ENCODE measurements around the gene RTP5. TPM values are rescaled to one million over a fixed set of nuclear protein-coding genes. Genes with fewer than 3 reads are reported as not detected.

RTP5 gene
- total RNA-seq, 1 experiment from 2014 or later = not detected

DNA sequence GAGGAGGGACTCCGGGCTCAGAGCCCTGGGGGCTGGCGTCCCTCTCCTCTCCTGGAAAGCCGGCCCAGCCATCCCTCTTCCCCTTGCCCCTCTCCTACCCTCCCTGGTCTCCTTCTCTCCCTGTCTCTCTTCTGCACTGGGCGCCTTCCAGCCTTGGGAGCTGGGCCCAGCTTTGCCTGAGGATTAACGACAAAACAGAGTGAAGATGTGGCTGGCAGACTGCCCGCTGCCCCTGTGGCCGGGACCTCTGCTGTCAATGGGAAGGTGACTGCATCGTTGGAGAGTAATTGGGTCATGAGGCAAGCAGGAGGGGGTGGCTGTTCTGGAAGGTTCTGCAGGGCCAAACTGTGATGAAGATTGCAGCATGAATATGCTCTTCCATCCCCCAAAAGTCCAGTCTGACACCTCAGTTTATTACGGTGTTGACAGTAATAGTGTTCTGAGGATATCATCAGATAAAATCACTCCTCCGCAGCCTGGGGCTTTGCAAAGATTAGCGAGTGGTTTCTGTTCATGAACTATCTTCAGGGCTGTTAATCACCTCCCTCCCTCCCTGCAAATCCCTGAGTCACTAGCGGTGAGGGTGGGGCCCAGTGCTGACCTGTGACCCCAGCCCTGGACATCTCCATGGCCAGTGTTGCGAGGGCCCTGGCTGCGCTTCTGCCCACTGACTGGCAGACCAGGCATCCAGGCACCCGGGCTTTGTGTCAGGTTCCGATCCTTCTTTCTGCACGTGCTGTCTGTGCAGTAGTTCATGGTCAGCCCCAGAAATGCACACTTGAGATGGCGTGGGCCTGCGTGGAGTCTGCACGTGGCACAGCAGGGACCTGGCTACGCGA lies 23.0 kb downstream of the RTP5 start:
- H3K14ac ChIP-seq (ENCODE audit: insufficient read depth, low read length) = no peak overlapping the region
- Mint-ChIP-seq H3K4me1 (peaks cover 18 to 31% of the 10 kb centered on the region in 2 experiments), H3K27ac (0 out of 7 replicates have a peak overlapping the region, but pooled peaks of 1 of the 3 experiments have one; percentile 63), H3K27me3 (ENCODE audit: low read depth) (no peaks in the 10 kb centered on the region; the same call in 1 of the 2 replicates), H3K36me3 (ENCODE audit: insufficient read depth in 1 of 3, low read depth in 3 of 3) (peaks cover 3 to 15% (median 6%) of the 10 kb centered on the region in 3 experiments; a peak in 6 of 7 replicates), H3K4me3 (no peak overlapping the region), H3K9me3 (peaks cover 11 to 14% of the 10 kb centered on the region in 2 experiments)
- peaks cover 4% of the 10 kb centered on the region for H3K23me2 ChIP-seq (ENCODE audit: insufficient read length, low read depth, low read length, poor library complexity, severe bottlenecking)
- H4K20me1 ChIP-seq (ENCODE audit: control insufficient read depth, insufficient read depth, insufficient read length) = no peaks in the 10 kb centered on the region
- no peak overlapping the region for H2AFZ ChIP-seq (ENCODE audit: low read length)
- H4K5ac ChIP-seq (ENCODE audit: insufficient read length, low read depth, low read length) = no peak overlapping the region
- no peak overlapping the region for H4K91ac ChIP-seq (ENCODE audit: insufficient read length, low read depth, low read length)
- no peaks in the 10 kb centered on the region; the same call in 1 of the 2 replicates for H3K4me1 ChIP-seq (ENCODE audit: insufficient read depth, low read length)
- H3K9me3 ChIP-seq (ENCODE audit: control insufficient read depth, low read depth, low read length) = no peaks in the 10 kb centered on the region
- H4K8ac ChIP-seq (replicated peaks; ENCODE audit: insufficient read length, low read depth, low read length) = no peak overlapping the region
- WGBS (ENCODE audit: extremely low coverage, insufficient read length, low lambda C conversion rate) = no CpG with 5 or more reads among the region's 22 CpGs
- H3K18ac ChIP-seq (ENCODE audit: insufficient read length, low read depth, low read length) = no peak overlapping the region
- no peak overlapping the region for H3K4ac ChIP-seq (ENCODE audit: low read depth, low read length)
- H3K4me2 ChIP-seq (ENCODE audit: insufficient read depth, insufficient read length, low read length) = no peak overlapping the region
- no peak overlapping the region for H3K56ac ChIP-seq (ENCODE audit: insufficient read length, low read depth, low read length)
- H3K27me3 ChIP-seq (ENCODE audit: insufficient read depth, low read length) = no peaks in the 10 kb centered on the region
- no peaks in the 10 kb centered on the region for H3K79me2 ChIP-seq (ENCODE audit: insufficient read depth, low read length)
- no peak overlapping the region for H3K23ac ChIP-seq (ENCODE audit: insufficient read length, low read depth, low read length)
- no peak overlapping the region for H3T11ph ChIP-seq (ENCODE audit: low read length)
- TF ChIP-seq, protein P1, sequence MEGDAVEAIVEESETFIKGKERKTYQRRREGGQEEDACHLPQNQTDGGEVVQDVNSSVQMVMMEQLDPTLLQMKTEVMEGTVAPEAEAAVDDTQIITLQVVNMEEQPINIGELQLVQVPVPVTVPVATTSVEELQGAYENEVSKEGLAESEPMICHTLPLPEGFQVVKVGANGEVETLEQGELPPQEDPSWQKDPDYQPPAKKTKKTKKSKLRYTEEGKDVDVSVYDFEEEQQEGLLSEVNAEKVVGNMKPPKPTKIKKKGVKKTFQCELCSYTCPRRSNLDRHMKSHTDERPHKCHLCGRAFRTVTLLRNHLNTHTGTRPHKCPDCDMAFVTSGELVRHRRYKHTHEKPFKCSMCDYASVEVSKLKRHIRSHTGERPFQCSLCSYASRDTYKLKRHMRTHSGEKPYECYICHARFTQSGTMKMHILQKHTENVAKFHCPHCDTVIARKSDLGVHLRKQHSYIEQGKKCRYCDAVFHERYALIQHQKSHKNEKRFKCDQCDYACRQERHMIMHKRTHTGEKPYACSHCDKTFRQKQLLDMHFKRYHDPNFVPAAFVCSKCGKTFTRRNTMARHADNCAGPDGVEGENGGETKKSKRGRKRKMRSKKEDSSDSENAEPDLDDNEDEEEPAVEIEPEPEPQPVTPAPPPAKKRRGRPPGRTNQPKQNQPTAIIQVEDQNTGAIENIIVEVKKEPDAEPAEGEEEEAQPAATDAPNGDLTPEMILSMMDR (conservative IDR thresholded peaks at IDR 0.05) = no peak
- no peak overlapping the region for H2BK120ac ChIP-seq (ENCODE audit: low read depth, low read length, poor library complexity, severe bottlenecking)
- H2BK5ac ChIP-seq (ENCODE audit: insufficient read length, low read length) = no peak overlapping the region
- H3K9ac ChIP-seq (ENCODE audit: extremely low read depth, insufficient read length, low read length) = no peak overlapping the region
- H3K27ac ChIP-seq (ENCODE audit: insufficient read length, low read depth, low read length) = no peak overlapping the region
- DNase-seq = no peak
- no peaks in the 10 kb centered on the region for H3K79me1 ChIP-seq (ENCODE audit: insufficient read depth, low read depth, low read length, poor library complexity, severe bottlenecking)
- H2BK12ac ChIP-seq (ENCODE audit: insufficient read length, low read depth, low read length) = no peak overlapping the region
- no peak overlapping the region for H2AK5ac ChIP-seq (ENCODE audit: insufficient read length, low read length)
- H2BK20ac ChIP-seq (ENCODE audit: low read depth, low read length, poor library complexity, severe bottlenecking) = no peak overlapping the region
- H2BK15ac ChIP-seq (ENCODE audit: low read depth, low read length) = no peak overlapping the region

All from H9 (cell line).